ENCODE results near the gene TAF11. TPM values are rescaled to one million over a fixed set of nuclear protein-coding genes. Genes with fewer than 3 reads are reported as not detected.
A peak's percentile ranks its signal among the peaks of the same experiment; 100 is the strongest.

Gene TAF11
- total and polyA plus RNA-seq, 8 donors: 8.7 to 30.0 (median 10.9) TPM

DNA sequence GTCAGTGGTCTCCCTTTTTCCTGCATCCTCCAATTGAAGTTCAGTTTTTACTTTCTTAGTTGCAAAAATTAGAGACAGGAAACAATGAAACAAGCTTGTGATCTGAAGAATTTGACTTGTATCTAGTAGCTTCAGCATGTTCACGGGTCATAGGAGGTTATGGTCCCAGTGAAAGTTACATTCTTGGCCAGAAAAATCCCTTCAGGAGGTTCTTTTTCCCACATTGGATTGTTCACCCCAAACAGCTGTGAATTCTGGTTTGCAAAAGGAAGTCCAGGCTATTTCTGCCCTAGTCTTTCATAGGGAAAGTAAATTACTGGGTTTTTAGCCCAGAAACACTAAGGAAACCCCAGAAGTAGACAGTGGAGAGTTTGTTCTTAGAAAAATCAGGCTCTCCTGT lies 9.3 kb upstream of the TAF11 start:
- H3K9me3 ChIP-seq: no peaks in the 10 kb centered on the region
- FAIRE-seq (no peak), ATAC-seq (no peak), DNase-seq (no peak)
- no peak overlapping the region for H3K4me3 ChIP-seq
- peaks cover 5 to 21% (median 10%) of the 10 kb centered on the region in 3 donors for H3K4me1 ChIP-seq
- TF ChIP-seq, protein P1, sequence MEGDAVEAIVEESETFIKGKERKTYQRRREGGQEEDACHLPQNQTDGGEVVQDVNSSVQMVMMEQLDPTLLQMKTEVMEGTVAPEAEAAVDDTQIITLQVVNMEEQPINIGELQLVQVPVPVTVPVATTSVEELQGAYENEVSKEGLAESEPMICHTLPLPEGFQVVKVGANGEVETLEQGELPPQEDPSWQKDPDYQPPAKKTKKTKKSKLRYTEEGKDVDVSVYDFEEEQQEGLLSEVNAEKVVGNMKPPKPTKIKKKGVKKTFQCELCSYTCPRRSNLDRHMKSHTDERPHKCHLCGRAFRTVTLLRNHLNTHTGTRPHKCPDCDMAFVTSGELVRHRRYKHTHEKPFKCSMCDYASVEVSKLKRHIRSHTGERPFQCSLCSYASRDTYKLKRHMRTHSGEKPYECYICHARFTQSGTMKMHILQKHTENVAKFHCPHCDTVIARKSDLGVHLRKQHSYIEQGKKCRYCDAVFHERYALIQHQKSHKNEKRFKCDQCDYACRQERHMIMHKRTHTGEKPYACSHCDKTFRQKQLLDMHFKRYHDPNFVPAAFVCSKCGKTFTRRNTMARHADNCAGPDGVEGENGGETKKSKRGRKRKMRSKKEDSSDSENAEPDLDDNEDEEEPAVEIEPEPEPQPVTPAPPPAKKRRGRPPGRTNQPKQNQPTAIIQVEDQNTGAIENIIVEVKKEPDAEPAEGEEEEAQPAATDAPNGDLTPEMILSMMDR (IDR thresholded peaks at IDR 0.05): no peak
- WGBS, 2 donors: 91 to 92% methylated on average over 1 of the region's 1 CpG
- intact Hi-C loops (cut with DNase I): no loop called here
- no peaks in the 10 kb centered on the region for H3K36me3 ChIP-seq
- no peak overlapping the region for H3K27ac ChIP-seq
- no peaks in the 10 kb centered on the region for H3K27me3 ChIP-seq

DNA sequence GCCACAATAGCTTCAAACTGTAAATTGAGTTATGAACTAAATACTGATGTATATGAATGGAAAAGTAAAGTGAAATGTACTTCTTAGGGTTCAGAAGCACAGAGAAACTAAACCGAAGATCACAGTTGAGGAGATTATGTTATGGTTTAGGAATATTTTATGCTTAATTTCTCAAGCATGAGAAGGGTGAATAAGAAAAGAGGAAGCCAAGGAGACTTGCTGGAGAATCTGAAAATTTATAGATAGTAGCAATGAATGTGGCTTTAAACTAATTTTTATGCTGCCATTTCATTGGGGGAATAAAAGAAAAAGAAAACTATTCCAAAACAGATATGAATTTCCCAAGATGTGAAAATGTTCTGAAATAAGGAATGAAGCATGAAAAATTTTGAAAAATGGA lies 6.9 kb upstream of the TAF11 start:
- intact Hi-C loops (cut with DNase I): no loop called here
- TF ChIP-seq, protein P1 (IDR thresholded peaks at IDR 0.05): no peak
- no peak overlapping the region for H3K27ac ChIP-seq
- 80 to 93% methylated on average over 1 of the region's 1 CpG for WGBS, 2 donors
- H3K27me3 ChIP-seq: no peaks in the 10 kb centered on the region
- FAIRE-seq (no peak), DNase-seq (no peak), ATAC-seq (no peak)
- H3K9me3 ChIP-seq: no peaks in the 10 kb centered on the region
- H3K36me3 ChIP-seq: no peaks in the 10 kb centered on the region
- H3K4me3 ChIP-seq: no peak overlapping the region
- peaks cover 0 to 16% (median 0%) of the 10 kb centered on the region in 3 donors for H3K4me1 ChIP-seq

DNA sequence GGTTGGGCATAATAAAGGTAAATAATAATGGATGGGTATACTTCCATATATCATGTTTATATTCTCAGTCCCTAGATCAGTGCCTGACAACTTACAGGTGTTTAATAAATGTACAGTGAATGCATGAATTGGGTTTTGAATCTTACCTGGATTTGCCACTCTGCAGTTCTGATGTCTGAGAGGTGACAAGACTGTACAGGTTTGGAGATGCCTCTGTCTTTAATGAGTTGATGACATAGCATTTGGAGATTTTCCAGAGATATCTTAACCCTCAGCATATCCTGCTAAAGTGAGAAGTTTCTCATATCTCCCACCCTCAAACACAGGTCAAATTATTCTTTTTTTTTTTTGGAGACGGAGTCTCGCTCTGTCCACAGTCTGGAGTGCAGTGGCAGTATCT lies 3.5 kb upstream of the TAF11 start:
- peaks cover 3 to 23% (median 5%) of the 10 kb centered on the region in 3 donors for H3K4me1 ChIP-seq
- TF ChIP-seq, protein P1 (IDR thresholded peaks at IDR 0.05): no peak
- H3K9me3 ChIP-seq: no peaks in the 10 kb centered on the region
- no peak overlapping the region for H3K4me3 ChIP-seq
- ATAC-seq (no peak), FAIRE-seq (no peak), DNase-seq (no peak)
- H3K27me3 ChIP-seq: no peaks in the 10 kb centered on the region
- H3K36me3 ChIP-seq: no peaks in the 10 kb centered on the region
- 96 to 97% methylated on average over 2 of the region's 2 CpGs for WGBS, 2 donors
- H3K27ac ChIP-seq: no peak overlapping the region
- intact Hi-C loops (cut with DNase I): no loop called here

DNA sequence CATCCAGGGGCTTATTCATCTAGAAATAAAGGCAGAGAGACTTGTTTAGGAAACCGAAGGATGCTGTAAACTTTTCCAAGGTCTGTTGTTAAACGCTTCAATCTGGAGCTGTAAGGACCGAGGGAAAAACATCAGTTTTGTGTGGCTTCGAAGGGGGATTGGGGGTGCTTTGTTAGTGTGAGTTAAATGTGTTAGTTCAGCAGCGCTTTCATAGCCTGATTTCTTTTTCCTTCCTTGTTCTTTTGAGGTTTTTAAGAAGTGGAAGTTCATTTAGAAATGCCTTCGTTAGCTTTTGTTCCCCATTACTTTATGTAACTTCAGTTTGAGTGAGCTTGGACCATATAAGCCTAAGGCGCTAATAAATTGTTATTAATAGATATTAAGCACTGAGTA lies 2.7 kb upstream of the TAF11 start:
- H3K27ac ChIP-seq: peak overlapping the region in 1 of 4 donors; percentile 83
- H3K9me3 ChIP-seq: no peaks in the 10 kb centered on the region
- H3K4me1 ChIP-seq: peaks cover 3 to 24% (median 5%) of the 10 kb centered on the region in 3 donors
- intact Hi-C loops (cut with DNase I): no loop called here
- DNase-seq (no peak), FAIRE-seq (no peak), ATAC-seq (no peak)
- no peaks in the 10 kb centered on the region for H3K36me3 ChIP-seq
- TF ChIP-seq, protein P1 (IDR thresholded peaks at IDR 0.05): no peak
- H3K4me3 ChIP-seq: peak overlapping the region; percentile 56 to 94 (median 72)
- H3K27me3 ChIP-seq: no peaks in the 10 kb centered on the region
- WGBS, 2 donors: 34 to 37% methylated on average over 7 of the region's 7 CpGs

DNA sequence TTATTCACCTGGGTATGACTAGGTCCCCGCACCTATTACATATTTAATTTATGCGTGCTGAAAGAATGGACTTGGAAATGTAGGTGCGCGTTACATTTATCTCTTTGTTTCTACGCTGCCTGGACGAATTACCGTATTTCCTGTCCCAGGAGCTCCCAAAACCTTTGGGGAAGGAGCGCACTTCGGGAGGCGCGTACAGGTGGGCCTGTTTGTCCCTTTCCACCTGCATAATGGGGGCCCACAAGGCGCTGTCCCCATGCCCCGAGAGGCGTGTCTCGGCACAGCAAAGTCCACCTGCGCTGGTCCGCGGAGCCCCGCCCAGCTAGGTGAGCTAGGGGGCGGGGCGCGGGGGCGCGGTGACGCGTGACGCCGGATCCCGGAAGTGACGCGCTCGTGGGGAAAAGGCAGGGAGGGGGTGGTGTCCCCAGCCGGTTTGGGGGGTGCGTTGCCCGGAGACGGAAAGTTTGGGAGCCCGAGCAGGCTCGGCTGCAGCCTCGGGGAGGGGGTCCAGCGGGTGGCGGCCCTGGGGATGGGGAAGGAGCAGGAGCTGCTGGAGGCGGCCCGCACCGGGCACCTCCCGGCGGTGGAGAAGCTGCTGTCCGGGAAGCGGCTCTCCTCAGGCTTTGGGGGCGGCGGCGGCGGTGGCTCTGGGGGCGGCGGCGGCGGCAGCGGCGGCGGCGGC lies 1.2 kb upstream of the TAF11 start, which contains the start of gene ANKS1A:
Gene ANKS1A, plus strand, starts transcription at position 382 of the 682 bp plus-strand sequence. Its CDS starts 148 bp downstream, at position 530.
- Histone ChIP-seq H3K4me1 (peaks cover 3 to 24% (median 5%) of the 10 kb centered on the region in 3 donors), H3K27ac (peak within 1 kb of the TSS; percentile 54 to 86 (median 80)), H3K9me3 (no peaks in the 10 kb centered on the region), H3K27me3 (no peaks in the 10 kb centered on the region), H3K4me3 (peak within 1 kb of the TSS; percentile 56 to 94 (median 72)), H3K36me3 (no peaks in the 10 kb centered on the region)
- DNase-seq: peak; percentile 88 to 97 (median 92)
- intact Hi-C loops (cut with DNase I): no loop called here
- FAIRE-seq: no peak
- TF ChIP-seq, protein P1 (IDR thresholded peaks at IDR 0.05): no peak
- ATAC-seq: peak; percentile 93 to 95 (median 94)
- 0% methylated on average over 38 to 60 of the region's 60 CpGs for WGBS, 2 donors
